H1 (cell line): Measurements from ENCODE around the gene UGT1A8. TPM values are rescaled to one million over a fixed set of nuclear protein-coding genes. Genes with fewer than 3 reads are reported as not detected.

Source experiments
- CTCF ChIA-PET: fragments of 300-600 bp; sonication (Branson Sonifier 250); formaldehyde crosslinking; loops from one replicate; lab custom pipeline; 2021; ENCODE audit not compliant: partially characterized antibody; lab: Charles Lee
- POLR2A ChIA-PET: fragments of 300-600 bp; sonication (Branson Sonifier 250); formaldehyde crosslinking; loops from one replicate; lab custom pipeline; 2021; ENCODE audit warnings: inconsistent platforms; ENCODE audit not compliant: partially characterized antibody; lab: Charles Lee
- DNase-seq, 2 experiments: peaks; one replicate each; pipeline versions ENCODE4 v3.0.0 to v3.0.0-alpha.2; 2010 to 2022; ENCODE audit warnings: low spot score in 2 of 2, low read depth in 1 of 2, mixed read lengths in 1 of 2
- FAIRE-seq: peaks from 2 replicates; lab custom pipeline; 2011; peaks lifted over from hg19 to GRCh38; lab: Jason Lieb, UNC
- H2AFZ ChIP-seq: 2 replicates; pipeline ENCODE4 v1.8.1; 2012; ENCODE audit warnings: low read length, inconsistent platforms
- H2AK5ac ChIP-seq: 2 replicates; pipeline ENCODE4 v1.6.1; 2013; ENCODE audit warnings: low read depth, low read length
- H2BK120ac ChIP-seq: replicated peaks from 2 replicates; pipeline ENCODE3; 2013; ENCODE audit warnings: low read depth, low read length, inconsistent platforms
- H2BK12ac ChIP-seq: 2 replicates; pipeline ENCODE4 v1.6.1; 2013; ENCODE audit warnings: low read depth, low read length
- H2BK15ac ChIP-seq: 2 replicates; pipeline ENCODE4 v1.6.1; 2013; ENCODE audit warnings: low read length
- H2BK20ac ChIP-seq: 2 replicates; pipeline ENCODE4 v1.6.1; 2013; ENCODE audit warnings: low read length
- H2BK5ac ChIP-seq: 2 replicates; pipeline ENCODE4 v1.6.1; 2013; ENCODE audit warnings: low read depth, low read length
- H3K14ac ChIP-seq: 2 replicates; pipeline ENCODE4 v1.6.1; 2013; ENCODE audit warnings: inconsistent platforms; ENCODE audit not compliant: insufficient read length
- H3K18ac ChIP-seq: 2 replicates; pipeline ENCODE4 v1.6.1; 2013; ENCODE audit warnings: low read length; ENCODE audit errors: extremely low read depth
- H3K23ac ChIP-seq: 2 replicates; pipeline ENCODE4 v1.6.1; 2013; ENCODE audit warnings: inconsistent platforms; ENCODE audit not compliant: insufficient read length
- H3K23me2 ChIP-seq: 2 replicates; pipeline ENCODE4 v1.6.1; 2013; ENCODE audit warnings: low read depth, low read length
- H3K27ac ChIP-seq: 2 replicates; pipeline ENCODE4 v1.6.1; 2011; ENCODE audit warnings: low read depth, low read length, inconsistent platforms
- H3K27me3 ChIP-seq, 4 experiments: replicated peaks in 1 of 4; 1 replicate in 1 of 4; 2 replicates in 3 of 4; pipeline versions ENCODE4 v1.6.1 to v1.8.1; 2011 to 2013; ENCODE audit warnings: low read length in 3 of 4, mild to moderate bottlenecking in 3 of 4, inconsistent platforms in 2 of 4, mixed read lengths in 2 of 4, moderate library complexity in 1 of 4; ENCODE audit not compliant: control insufficient read depth in 3 of 4, insufficient read depth in 3 of 4; ENCODE audit errors: extremely low read depth in 1 of 4
- H3K36me3 ChIP-seq, 4 experiments: 2 replicates each; pipeline versions ENCODE4 v1.6.1 to v1.8.1; 2011 to 2013; ENCODE audit warnings: mild to moderate bottlenecking in 4 of 4, low read length in 3 of 4, moderate library complexity in 2 of 4, control low read depth in 1 of 4, inconsistent platforms in 1 of 4; ENCODE audit not compliant: insufficient read depth in 4 of 4, control insufficient read depth in 2 of 4
- H3K4ac ChIP-seq: replicated peaks from 2 replicates; pipeline ENCODE3; 2013; ENCODE audit warnings: low read length, low read depth, mixed read lengths, inconsistent platforms; ENCODE audit not compliant: insufficient read length
- H3K4me1 ChIP-seq, 4 experiments: replicated peaks in 1 of 4; 1 replicate in 1 of 4; 2 replicates in 3 of 4; pipeline versions ENCODE4 v1.6.1 to v1.8.1; 2011 to 2013; ENCODE audit warnings: low read length in 3 of 4, inconsistent platforms in 2 of 4, mixed read lengths in 1 of 4; ENCODE audit not compliant: insufficient read depth in 4 of 4, control insufficient read depth in 3 of 4
- H3K4me2 ChIP-seq, 2 experiments: 2 replicates each; pipeline versions ENCODE4 v1.6.1 to v1.8.1; 2011 to 2013; ENCODE audit warnings: low read depth in 2 of 2, low read length in 2 of 2, control low read depth in 1 of 2, inconsistent platforms in 1 of 2, mild to moderate bottlenecking in 1 of 2; ENCODE audit not compliant: insufficient read depth in 1 of 2
- H3K4me3 ChIP-seq, 4 experiments: fragments of 200-600, 300-600 bp in 1 of 4; sonication (generic), shearing (Covaris generic), sonication (Bioruptor Twin) in 1 of 4; 2 replicates each; pipeline versions ENCODE4 v1.5.1 to v1.8.1; 2011 to 2016; ENCODE audit warnings: low read length in 4 of 4, low read depth in 3 of 4, control low read depth in 2 of 4, inconsistent platforms in 2 of 4, mild to moderate bottlenecking in 2 of 4, mixed read lengths in 1 of 4, moderate library complexity in 1 of 4; ENCODE audit not compliant: insufficient read depth in 2 of 4; ENCODE audit errors: extremely low read depth in 1 of 4
- H3K56ac ChIP-seq: replicated peaks from 2 replicates; pipeline ENCODE3; 2013; ENCODE audit warnings: low read depth, mild to moderate bottlenecking, mixed read lengths, low read length, inconsistent platforms; ENCODE audit not compliant: insufficient read length
- H3K79me1 ChIP-seq: 2 replicates; pipeline ENCODE4 v1.6.1; 2013; ENCODE audit warnings: low read depth, low read length, control low read depth
- H3K79me2 ChIP-seq, 2 experiments: 2 replicates each; pipeline versions ENCODE4 v1.6.1 to v1.8.1; 2012 to 2013; ENCODE audit warnings: low read length in 2 of 2, mild to moderate bottlenecking in 2 of 2, inconsistent platforms in 1 of 2; ENCODE audit not compliant: insufficient read depth in 2 of 2, control insufficient read depth in 1 of 2
- H3K9ac ChIP-seq, 4 experiments: replicated peaks in 1 of 4; 1 replicate in 1 of 4; 2 replicates in 3 of 4; pipeline versions ENCODE4 v1.6.1 to v1.8.1; 2011 to 2013; ENCODE audit warnings: low read depth in 3 of 4, low read length in 3 of 4, control low read depth in 2 of 4, mild to moderate bottlenecking in 2 of 4, moderate library complexity in 2 of 4, inconsistent platforms in 1 of 4; ENCODE audit errors: extremely low read depth in 1 of 4
- H3K9me3 ChIP-seq, 2 experiments: 2 replicates each; pipeline versions ENCODE4 v1.6.1 to v1.8.1; 2012 to 2013; ENCODE audit warnings: mild to moderate bottlenecking in 2 of 2, moderate library complexity in 2 of 2, control low read depth in 1 of 2, inconsistent platforms in 1 of 2, low read depth in 1 of 2, low read length in 1 of 2, mixed read lengths in 1 of 2; ENCODE audit not compliant: insufficient read depth in 2 of 2
- H4K20me1 ChIP-seq, 2 experiments: replicated peaks in 1 of 2; 2 replicates each; pipeline versions ENCODE3 to v1.8.1; 2011 to 2013; ENCODE audit warnings: inconsistent platforms in 2 of 2, low read length in 2 of 2, mild to moderate bottlenecking in 1 of 2; ENCODE audit not compliant: insufficient read depth in 2 of 2, control insufficient read depth in 1 of 2
- H4K5ac ChIP-seq: 2 replicates; pipeline ENCODE4 v1.6.1; 2013; ENCODE audit warnings: low read length, low read depth, mixed read lengths, inconsistent platforms; ENCODE audit not compliant: insufficient read length
- H4K8ac ChIP-seq: 2 replicates; pipeline ENCODE4 v1.8.0; 2013; ENCODE audit warnings: mild to moderate bottlenecking, moderate library complexity, low read length, inconsistent platforms; ENCODE audit not compliant: insufficient read depth; ENCODE audit errors: extremely low read depth
- H4K91ac ChIP-seq: replicated peaks from 2 replicates; pipeline ENCODE3; 2013; ENCODE audit warnings: low read length, mixed read lengths, inconsistent platforms; ENCODE audit not compliant: insufficient read length
- CTCF ChIP-seq, 3 experiments: IDR thresholded peaks; 1 replicate in 2 of 3; 2 replicates in 1 of 3; pipeline versions ENCODE4 v1.5.1 to v1.6.1; 2011; ENCODE audit warnings: low read length in 3 of 3, mild to moderate bottlenecking in 3 of 3, inconsistent platforms in 2 of 3, low read depth in 1 of 3, moderate library complexity in 1 of 3; ENCODE audit not compliant: insufficient read depth in 1 of 3; ENCODE audit errors: control extremely low read depth in 1 of 3
- WGBS, 2 experiments: shearing (Covaris generic) in 1 of 2; methylation state at CpG; one replicate each; pipeline versions ENCODE4 v1.1.6 to v1.1.7; 2013 to 2015; ENCODE audit warnings: low lambda C conversion rate in 2 of 2, mixed read lengths in 2 of 2, inconsistent platforms in 1 of 2, low coverage in 1 of 2, missing lambda C conversion rate in 1 of 2; ENCODE audit not compliant: insufficient replicate concordance in 2 of 2, insufficient coverage in 1 of 2, insufficient read length in 1 of 2; ENCODE audit errors: extremely low coverage in 1 of 2, missing lambda C conversion rate in 1 of 2; 5-methylcytosine and 5-hydroxymethylcytosine counted together
- polyA plus RNA-seq, 7 experiments: library from polyadenylated mRNA; depleted of rRNA in 3 of 7; stranded (reverse) in 5 of 7; unstranded in 2 of 7; fragments of >200 nt in 5 of 7; fragments of 200-250 nt in 2 of 7; gene quantifications; 1 replicate in 5 of 7; 2 replicates in 1 of 7; 4 replicates in 1 of 7; pipeline versions ENCODE4 v1.2.1 to v1.2.3, GENCODE V29; 2011 to 2013; ENCODE audit warnings: missing spikeins in 2 of 7, mixed read lengths in 2 of 7
- total RNA-seq: library from RNA; stranded (reverse); fragmentation: NEBNext Ultra II Directional; extraction: Animal tissue kit (Norgen Biotek cat#: 25700); gene quantifications from 2 replicates; pipeline ENCODE4 v1.2.1, GENCODE V29; 2021

Gene UGT1A8
- total and polyA plus RNA-seq, 2 of the 8 experiments (the other 6 are each of a cell fraction or from before 2014, with no cell fraction given) = not detected

GRCh38 chr2:233643128-233643527 is 25.7 kb downstream of the UGT1A8 start:
- POLR2A ChIA-PET = no interaction called here
- H3K14ac ChIP-seq = no peak overlapping the region
- no peak overlapping the region for H2AFZ ChIP-seq
- H4K91ac ChIP-seq = no peak overlapping the region
- no peak overlapping the region for H3K9ac ChIP-seq
- WGBS, 2 experiments = 88% methylated on average over 1 of the region's 1 CpG; no CpG with 5 or more reads in 1 of the 2 experiments
- 0 out of 2 replicates have a peak overlapping the region, but pooled peaks have one; percentile 61 for H2BK15ac ChIP-seq
- H3K23me2 ChIP-seq = no peaks in the 10 kb centered on the region
- H3K23ac ChIP-seq = no peak overlapping the region
- H3K27ac ChIP-seq = no peak overlapping the region
- no peak overlapping the region for H3K4ac ChIP-seq
- CTCF ChIA-PET = interaction anchor here (0.6 to 1.2 kb wide), 4 partner anchors 18 to 210 kb away, joined by 3 to 6 read pairs (median 3); no protein-coding TSS in a partner anchor
- H4K8ac ChIP-seq = no peak overlapping the region
- H4K20me1 ChIP-seq = no peaks in the 10 kb centered on the region
- H2BK12ac ChIP-seq = peak overlapping the region; percentile 75; the same call in 1 of the 2 replicates
- no peak overlapping the region for H3K4me2 ChIP-seq
- peaks cover 15% of the 10 kb centered on the region in 2 experiments for H3K9me3 ChIP-seq
- no peaks in the 10 kb centered on the region for H3K79me1 ChIP-seq
- DNase-seq (peak; percentile 23 to 47), FAIRE-seq (no peak)
- no peak overlapping the region for H4K5ac ChIP-seq
- no peak overlapping the region for H3K56ac ChIP-seq
- H2BK5ac ChIP-seq = no peak overlapping the region
- H2BK120ac ChIP-seq = no peak overlapping the region
- H2BK20ac ChIP-seq = no peak overlapping the region
- H3K27me3 ChIP-seq = peaks cover 0 to 1% (median 0%) of the 10 kb centered on the region in 4 experiments; a peak in 1 of 7 replicates
- H3K79me2 ChIP-seq = no peaks in the 10 kb centered on the region
- no peak overlapping the region for H2AK5ac ChIP-seq
- H3K4me3 ChIP-seq = no peak overlapping the region
- H3K18ac ChIP-seq = no peak overlapping the region
- H3K36me3 ChIP-seq = no peaks in the 10 kb centered on the region
- no peaks in the 10 kb centered on the region for H3K4me1 ChIP-seq
- TF ChIP-seq CTCF (IDR thresholded peaks at IDR 0.05; ENCODE audit: control extremely low read depth in 1 of 3, insufficient read depth in 1 of 3, low read depth in 1 of 3, low read length in 3 of 3) = peak; percentile 44 to 62 (median 50)
